CD8-positive, alpha-beta memory T cell (primary cell): ENCODE measurements around the gene LSM7. TPM values are rescaled to one million over a fixed set of nuclear protein-coding genes. Genes with fewer than 3 reads are reported as not detected.

ENCODE experiments used
- CTCF ChIA-PET: fragments of 350-600 bp; sonication (Branson Sonifier 250); formaldehyde crosslinking; loops from one replicate; lab custom pipeline; 2021; ENCODE audit warnings: antibody characterized with exemption; lab: Charles Lee
- POLR2A ChIA-PET: fragments of 350-600 bp; sonication (Branson Sonifier 250); formaldehyde crosslinking; loops from one replicate; lab custom pipeline; 2021; ENCODE audit warnings: antibody characterized with exemption; lab: Charles Lee
- DNase-seq, 5 donors: peaks; one replicate each; pipeline versions ENCODE4 v3.0.0 to v3.0.0-alpha.2; 2020 to 2022; ENCODE audit warnings: mixed read lengths in 1 of 5
- H3K27ac ChIP-seq: one replicate; pipeline ENCODE4 v1.7.0; 2013; ENCODE audit warnings: low read depth, mild to moderate bottlenecking, low read length, moderate library complexity
- H3K27me3 ChIP-seq: 2 replicates; pipeline ENCODE4 v1.7.0; 2013; ENCODE audit warnings: low read length, mild to moderate bottlenecking; ENCODE audit not compliant: insufficient read depth, poor library complexity, severe bottlenecking
- H3K36me3 ChIP-seq: 2 replicates; pipeline ENCODE4 v1.7.0; 2013; ENCODE audit warnings: mild to moderate bottlenecking, low read length, moderate library complexity; ENCODE audit not compliant: insufficient read depth
- H3K4me1 ChIP-seq: 2 replicates; pipeline ENCODE4 v1.7.0; 2013; ENCODE audit warnings: mild to moderate bottlenecking, low read length, moderate library complexity; ENCODE audit not compliant: insufficient read depth
- H3K4me3 ChIP-seq: 2 replicates; pipeline ENCODE4 v1.7.0; 2013; ENCODE audit warnings: mild to moderate bottlenecking, low read length
- H3K9me3 ChIP-seq: 2 replicates; pipeline ENCODE4 v1.7.0; 2013; ENCODE audit warnings: mild to moderate bottlenecking, low read length
- H3K27ac Mint-ChIP-seq, 8 donors: one replicate each; pipeline ENCODE4 v1.8.0; 2020 to 2021; ENCODE audit warnings: mixed read lengths in 8 of 8, mild to moderate bottlenecking in 6 of 8, inconsistent platforms in 3 of 8, moderate library complexity in 3 of 8
- H3K27me3 Mint-ChIP-seq, 2 donors: one replicate each; pipeline ENCODE4 v1.8.0; 2020 to 2021; ENCODE audit warnings: mixed read lengths in 2 of 2, mild to moderate bottlenecking in 1 of 2, moderate library complexity in 1 of 2
- H3K36me3 Mint-ChIP-seq, 3 donors: one replicate each; pipeline ENCODE4 v1.8.0; 2020 to 2021; ENCODE audit warnings: mixed read lengths in 3 of 3, inconsistent platforms in 1 of 3, mild to moderate bottlenecking in 1 of 3
- H3K4me1 Mint-ChIP-seq, 3 donors: one replicate each; pipeline ENCODE4 v1.8.0; 2020 to 2021; ENCODE audit warnings: mixed read lengths in 3 of 3, inconsistent platforms in 1 of 3, mild to moderate bottlenecking in 1 of 3
- H3K4me3 Mint-ChIP-seq, 7 donors: one replicate each; pipeline ENCODE4 v1.8.0; 2020 to 2021; ENCODE audit warnings: mixed read lengths in 7 of 7, mild to moderate bottlenecking in 6 of 7, moderate library complexity in 4 of 7, inconsistent platforms in 2 of 7
- H3K9me3 Mint-ChIP-seq, 5 donors: one replicate each; pipeline ENCODE4 v1.8.0; 2020 to 2022; ENCODE audit warnings: mixed read lengths in 5 of 5, mild to moderate bottlenecking in 3 of 5, moderate library complexity in 2 of 5, inconsistent platforms in 1 of 5
- polyA plus RNA-seq: library from polyadenylated mRNA; unstranded; fragments of 300-500 nt; fragmentation: Illumina TruSeq; gene quantifications from one replicate; pipeline ENCODE4 v1.2.3, GENCODE V29; 2021
- total RNA-seq, 2 experiments: library from RNA; stranded (reverse); gene quantifications; one replicate each; pipeline ENCODE4 v1.2.3, GENCODE V29; 2021

The LSM7 gene
- total RNA-seq (100 to 1,000 TPM; 163 to 168 TPM), polyA plus RNA-seq (162 TPM)

- Mint-ChIP-seq H3K36me3 (peaks cover 3 to 43% (median 4%) of the 10 kb centered on the region in 3 donors), H3K27ac (peak within 1 kb of the TSS; percentile 94 to 99 (median 99)), H3K9me3 (no peaks in the 10 kb centered on the region), H3K27me3 (peaks cover 0 to 2% of the 10 kb centered on the region in 2 donors), H3K4me1 (peaks cover 37 to 69% (median 39%) of the 10 kb centered on the region in 3 donors), H3K4me3 (peak within 1 kb of the TSS; percentile 92 to 100 (median 99))
- no peaks in the 10 kb centered on the region for H3K27me3 ChIP-seq
- CTCF ChIA-PET, result interaction anchor here (0.9 to 1.7 kb wide), 2 partner anchors 33 to 173 kb away, joined by 3 to 5 read pairs; no protein-coding TSS in a partner anchor
- POLR2A ChIA-PET, result interaction anchor here (0.5 to 1.3 kb wide), 4 partner anchors 31 to 90 kb away, joined by 3 read pairs; no protein-coding TSS in a partner anchor
- H3K4me3 ChIP-seq, result peak within 1 kb of the TSS; percentile 95
- peak within 1 kb of the TSS; percentile 79 for H3K27ac ChIP-seq
- no peaks in the 10 kb centered on the region for H3K9me3 ChIP-seq
- H3K36me3 ChIP-seq, result peaks cover 4% of the 10 kb centered on the region
- peak; percentile 89 to 96 (median 90) for DNase-seq
- H3K4me1 ChIP-seq, result peaks cover 48% of the 10 kb centered on the region
Observed at GRCh38 chr19:2328401-2329148, at the start of gene LSM7, which contains the start of gene SPPL2B. Gene LSM7 (minus strand): TSS chr19:2328586. CDS start chr19:2328566, 20 bp downstream. Gene SPPL2B (plus strand): TSS chr19:2328684. CDS start chr19:2328710, 26 bp downstream.

- H3K27ac Mint-ChIP-seq, result peak overlapping the region in 1 of 8 donors; percentile 63
- Histone ChIP-seq H3K36me3 (no peaks in the 10 kb centered on the region), H3K27ac (no peak overlapping the region), H3K4me1 (no peaks in the 10 kb centered on the region), H3K9me3 (no peaks in the 10 kb centered on the region), H3K27me3 (no peaks in the 10 kb centered on the region), H3K4me3 (no peak overlapping the region)
- H3K4me3 Mint-ChIP-seq, result no peak overlapping the region
- H3K9me3 Mint-ChIP-seq, result peaks cover 0 to 17% (median 8%) of the 10 kb centered on the region in 5 donors
- DNase-seq, result no peak
- H3K36me3 Mint-ChIP-seq, result peaks cover 0 to 3% (median 1%) of the 10 kb centered on the region in 3 donors
- CTCF ChIA-PET, result no interaction called here
- peaks cover 7 to 10% of the 10 kb centered on the region in 2 donors for H3K27me3 Mint-ChIP-seq
- POLR2A ChIA-PET, result no interaction called here
- H3K4me1 Mint-ChIP-seq, result peaks cover 0 to 3% (median 0%) of the 10 kb centered on the region in 3 donors
Observed at GRCh38 chr19:2376784-2377519, 48.6 kb upstream of the LSM7 start.

- Histone ChIP-seq H3K4me3 (no peak overlapping the region), H3K4me1 (no peaks in the 10 kb centered on the region), H3K9me3 (no peaks in the 10 kb centered on the region), H3K36me3 (no peaks in the 10 kb centered on the region), H3K27ac (no peak overlapping the region), H3K27me3 (no peaks in the 10 kb centered on the region)
- Mint-ChIP-seq H3K4me3 (no peak overlapping the region), H3K36me3 (peaks cover 0 to 3% (median 1%) of the 10 kb centered on the region in 3 donors), H3K9me3 (peaks cover 0 to 15% (median 10%) of the 10 kb centered on the region in 5 donors), H3K27me3 (peaks cover 3 to 6% of the 10 kb centered on the region in 2 donors), H3K4me1 (peaks cover 0 to 3% (median 0%) of the 10 kb centered on the region in 3 donors), H3K27ac (peak overlapping the region in 1 of 8 donors; percentile 84)
- DNase-seq, result no peak
- CTCF ChIA-PET, result no interaction called here
- POLR2A ChIA-PET, result interaction anchor here (0.5 kb wide), 1 partner anchor 44 kb away, joined by 8 read pairs; no protein-coding TSS in a partner anchor
Observed at GRCh38 chr19:2375353-2376121, 47.2 kb upstream of the LSM7 start.

GRCh38 chr19:2374808-2375207, 46.4 kb upstream of the LSM7 start:
- Histone ChIP-seq H3K36me3 (no peaks in the 10 kb centered on the region), H3K4me3 (no peak overlapping the region), H3K9me3 (no peaks in the 10 kb centered on the region), H3K27ac (no peak overlapping the region), H3K27me3 (no peaks in the 10 kb centered on the region), H3K4me1 (no peaks in the 10 kb centered on the region)
- ChIA-PET CTCF (no interaction called here), POLR2A (no interaction called here)
- DNase-seq, result no peak
- H3K27ac Mint-ChIP-seq, result peak overlapping the region in 1 of 8 donors; percentile 84
- peaks cover 0 to 3% (median 0%) of the 10 kb centered on the region in 3 donors for H3K4me1 Mint-ChIP-seq
- H3K27me3 Mint-ChIP-seq, result peaks cover 3 to 6% of the 10 kb centered on the region in 2 donors
- H3K36me3 Mint-ChIP-seq, result peaks cover 0 to 3% (median 1%) of the 10 kb centered on the region in 3 donors
- H3K4me3 Mint-ChIP-seq, result no peak overlapping the region
- H3K9me3 Mint-ChIP-seq, result peaks cover 0 to 16% (median 12%) of the 10 kb centered on the region in 5 donors

GRCh38 chr19:2372076-2372612, 43.8 kb upstream of the LSM7 start:
- Histone ChIP-seq H3K4me3 (no peak overlapping the region), H3K9me3 (no peaks in the 10 kb centered on the region), H3K4me1 (no peaks in the 10 kb centered on the region), H3K36me3 (no peaks in the 10 kb centered on the region), H3K27me3 (no peaks in the 10 kb centered on the region), H3K27ac (no peak overlapping the region)
- Mint-ChIP-seq H3K27me3 (peaks cover 3% of the 10 kb centered on the region in 2 donors), H3K4me3 (no peak overlapping the region), H3K4me1 (peaks cover 0 to 4% (median 0%) of the 10 kb centered on the region in 3 donors), H3K36me3 (peaks cover 0 to 3% (median 0%) of the 10 kb centered on the region in 3 donors), H3K27ac (no peak overlapping the region), H3K9me3 (peaks cover 0 to 11% (median 10%) of the 10 kb centered on the region in 5 donors)
- ChIA-PET POLR2A (no interaction called here), CTCF (no interaction called here)
- no peak for DNase-seq

- H3K27me3 ChIP-seq, result no peaks in the 10 kb centered on the region
- Mint-ChIP-seq H3K4me3 (no peak overlapping the region), H3K27me3 (peaks cover 3% of the 10 kb centered on the region in 2 donors), H3K27ac (no peak overlapping the region), H3K9me3 (peaks cover 0 to 13% (median 10%) of the 10 kb centered on the region in 5 donors), H3K36me3 (peaks cover 0 to 3% (median 0%) of the 10 kb centered on the region in 3 donors), H3K4me1 (peaks cover 0 to 4% (median 0%) of the 10 kb centered on the region in 3 donors)
- ChIA-PET CTCF (no interaction called here), POLR2A (interaction anchor here (0.6 kb wide), 1 partner anchor 21 kb away, joined by 3 read pairs; no protein-coding TSS in a partner anchor)
- no peaks in the 10 kb centered on the region for H3K4me1 ChIP-seq
- no peak overlapping the region for H3K27ac ChIP-seq
- no peaks in the 10 kb centered on the region for H3K36me3 ChIP-seq
- no peak for DNase-seq
- no peaks in the 10 kb centered on the region for H3K9me3 ChIP-seq
- H3K4me3 ChIP-seq, result no peak overlapping the region
Observed at GRCh38 chr19:2371656-2372055, 43.3 kb upstream of the LSM7 start.
